ENCODE results near the gene CDK11B.
A peak's percentile ranks its signal among the peaks of the same experiment; 100 is the strongest.
"Not testable (repeated sequence)": the region's sequence is repeated elsewhere in the genome, so short reads cannot be mapped to it uniquely, and the experiment has no call there.

The CDK11B gene

DNA sequence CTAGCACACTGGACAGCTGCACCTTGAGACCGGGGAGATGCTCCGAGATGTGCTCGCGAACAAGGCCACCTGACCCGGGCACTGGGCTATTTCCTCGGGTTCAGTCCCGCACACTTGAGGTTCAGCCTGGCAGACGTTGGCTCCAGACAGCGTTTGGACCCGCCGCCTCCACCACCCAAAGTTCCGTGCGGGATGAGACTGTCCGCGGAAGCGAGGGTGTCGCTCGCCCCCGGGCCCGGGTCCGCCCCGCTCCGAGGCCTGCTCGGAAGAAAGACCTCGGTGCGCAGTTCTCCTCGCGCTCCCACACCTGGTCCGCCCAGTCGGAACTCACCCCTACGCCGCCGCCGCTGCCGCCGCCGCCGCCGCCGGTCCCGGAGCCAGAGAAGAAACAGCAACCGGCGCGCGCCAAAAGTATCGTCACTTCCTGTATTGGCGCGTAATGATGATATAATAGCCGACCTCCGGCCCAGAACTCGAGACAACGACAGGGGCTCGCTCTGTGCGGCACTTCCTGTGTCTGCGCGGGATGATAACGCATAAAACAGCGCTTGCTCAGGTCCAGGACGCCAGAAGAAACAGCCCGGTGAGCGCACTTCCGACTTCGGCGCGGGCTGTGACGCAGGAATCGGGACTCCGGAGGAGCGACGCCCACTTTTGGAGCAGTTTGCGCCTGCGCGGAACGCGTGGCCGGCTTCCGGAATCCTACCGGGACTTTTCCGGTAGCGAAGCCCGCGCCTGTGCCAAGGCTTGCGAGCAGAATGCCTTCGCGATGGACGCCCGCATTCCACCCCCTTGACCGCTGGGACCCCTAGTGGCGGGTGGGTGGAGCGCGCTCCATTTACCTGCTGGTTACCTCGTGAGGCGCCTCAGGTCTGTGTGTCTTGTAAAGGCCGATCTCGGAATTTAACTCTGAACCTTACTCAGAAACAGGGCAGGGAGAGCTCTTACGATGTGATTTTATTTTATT lies at the start of gene CDK11B:
CDK11B (minus strand) TSS at position 422 of the 967 bp plus-strand sequence. CDS start 1,519 bp downstream, outside the sequence.
- DNase-seq = peak; percentile 96

DNA sequence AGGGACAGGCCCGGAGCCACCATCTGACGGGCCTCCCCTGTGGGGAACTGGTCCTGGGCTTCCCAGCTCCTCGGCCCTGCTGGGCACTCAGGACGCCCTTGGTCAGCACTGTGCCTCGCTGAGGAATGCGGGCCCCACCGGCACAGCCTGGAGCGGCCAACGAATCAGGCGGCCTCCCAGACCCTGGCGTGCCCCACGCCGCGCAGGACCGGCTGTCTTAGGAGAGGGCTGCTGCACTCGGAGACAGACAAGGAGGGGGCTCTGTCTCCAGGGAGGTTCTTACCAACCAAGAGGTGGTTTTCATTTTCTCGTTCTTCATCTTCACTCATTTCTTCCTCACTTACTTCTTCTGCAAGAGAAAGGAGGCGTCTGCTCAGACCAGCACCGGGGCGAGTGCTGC lies 49.1 kb upstream of the CDK11B start:
- not testable (repeated sequence) for DNase-seq

DNA sequence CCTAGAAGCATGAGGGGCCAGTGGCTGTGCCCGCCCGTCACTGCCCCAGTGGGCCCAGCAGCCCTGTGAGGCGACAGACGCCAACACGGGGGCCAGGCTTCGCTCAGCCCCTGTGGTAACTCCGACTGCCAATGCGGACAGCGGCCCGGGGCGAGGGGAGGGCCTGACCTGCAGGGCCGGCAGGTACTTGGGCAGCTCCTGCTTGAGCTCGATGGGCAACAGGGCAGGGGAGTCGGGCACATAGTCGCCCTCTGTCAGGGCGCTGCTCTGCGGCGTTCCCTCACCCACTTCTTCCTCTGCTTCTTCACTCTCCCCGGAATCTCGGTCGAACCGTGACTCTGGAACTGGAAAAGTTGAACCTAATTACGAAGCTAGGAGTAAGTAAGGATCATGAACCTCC lies 48.4 kb upstream of the CDK11B start:
- not testable (repeated sequence) for DNase-seq

DNA sequence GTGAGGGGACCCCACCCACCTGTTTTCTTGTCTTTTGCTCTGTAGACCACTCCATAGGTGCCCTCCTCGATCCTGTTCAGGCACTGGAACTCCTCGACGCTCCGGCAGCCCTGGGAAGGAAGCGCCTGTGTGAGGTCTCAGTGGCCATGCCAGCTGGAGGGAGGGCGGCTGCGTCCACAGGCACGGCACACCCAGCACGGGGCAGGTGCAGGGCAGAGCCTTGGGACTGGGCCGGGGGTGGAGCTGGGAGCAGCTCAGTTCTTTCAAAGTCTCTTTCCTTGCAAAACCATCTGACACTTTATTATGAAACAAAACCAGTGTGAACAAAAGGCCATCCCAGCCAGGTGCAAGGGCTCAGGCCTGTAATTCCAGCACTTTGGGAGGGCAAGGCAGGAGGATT lies 46.8 kb upstream of the CDK11B start:
- DNase-seq = not testable (repeated sequence)

DNA sequence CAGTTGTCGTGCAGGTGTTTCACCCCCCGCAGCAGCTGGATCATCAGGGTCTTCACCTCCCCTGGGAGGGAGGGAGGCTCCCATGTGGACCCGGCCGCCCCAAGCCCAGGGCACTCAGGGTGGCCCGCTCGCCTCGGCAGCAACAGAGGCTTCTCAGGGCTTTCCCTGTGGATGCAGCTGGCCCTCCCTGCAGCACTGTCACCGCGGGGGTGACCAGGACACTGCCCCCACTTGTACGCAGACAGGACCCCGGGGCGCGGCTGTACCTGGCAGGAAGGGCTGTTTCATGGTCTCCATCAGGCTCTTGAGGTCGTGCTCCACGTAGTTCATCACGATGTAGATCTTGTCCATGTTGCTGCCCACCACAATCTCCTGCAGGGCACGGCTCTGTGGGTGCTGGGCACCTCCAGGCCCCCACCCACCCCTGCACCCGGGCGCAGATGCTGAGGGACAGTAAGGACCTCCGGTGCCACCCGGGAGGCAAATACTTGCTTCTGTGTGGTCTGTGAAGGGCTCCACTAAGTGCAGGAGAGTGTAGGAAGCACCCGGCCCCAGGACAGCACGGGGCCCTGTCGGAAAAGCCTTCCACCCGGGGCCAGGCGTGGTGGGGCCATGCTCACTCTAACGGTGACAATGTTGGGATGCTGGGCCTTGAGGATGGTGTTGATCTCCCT lies 45.6 kb upstream of the CDK11B start:
- DNase-seq = not testable (repeated sequence)

DNA sequence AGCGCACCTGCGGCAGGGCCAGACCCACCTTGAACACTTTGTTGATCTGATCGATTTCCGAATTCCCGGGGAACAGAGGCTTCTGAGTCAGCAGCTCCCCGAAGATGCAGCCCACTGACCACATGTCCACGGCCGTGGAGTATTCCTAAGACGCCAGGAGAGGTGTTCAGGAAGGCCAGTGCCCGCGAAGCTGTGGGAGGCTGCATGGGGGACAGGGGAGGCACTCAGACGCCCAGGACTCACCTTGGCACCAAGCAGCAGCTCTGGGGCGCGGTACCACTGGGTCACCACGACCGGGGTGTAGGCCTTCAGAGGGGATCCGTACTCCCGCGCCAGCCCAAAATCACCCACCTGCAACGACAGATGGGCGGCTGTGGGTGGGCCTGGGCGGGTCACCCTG lies 45.0 kb upstream of the CDK11B start:
- no peak for DNase-seq

DNA sequence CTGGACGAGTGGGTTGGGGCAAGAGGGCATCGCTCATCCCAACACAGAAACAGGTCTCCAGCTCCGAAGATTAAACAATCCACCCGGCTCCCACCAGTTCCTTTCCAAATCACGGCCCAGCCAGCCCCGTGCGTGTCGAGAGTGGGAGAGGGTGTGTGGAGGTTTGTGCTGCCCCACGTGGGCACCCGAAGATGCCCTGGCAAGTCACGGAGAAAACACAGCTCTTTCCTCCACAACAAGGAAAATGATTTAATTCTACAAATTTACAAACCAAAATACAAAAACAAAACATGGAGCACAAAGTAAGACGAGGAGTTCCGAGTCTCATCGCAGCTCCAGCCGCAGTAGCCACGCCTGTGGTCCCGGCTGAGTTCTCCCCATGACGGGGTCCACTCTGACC lies 43.7 kb upstream of the CDK11B start:
- DNase-seq = not testable (repeated sequence)

DNA sequence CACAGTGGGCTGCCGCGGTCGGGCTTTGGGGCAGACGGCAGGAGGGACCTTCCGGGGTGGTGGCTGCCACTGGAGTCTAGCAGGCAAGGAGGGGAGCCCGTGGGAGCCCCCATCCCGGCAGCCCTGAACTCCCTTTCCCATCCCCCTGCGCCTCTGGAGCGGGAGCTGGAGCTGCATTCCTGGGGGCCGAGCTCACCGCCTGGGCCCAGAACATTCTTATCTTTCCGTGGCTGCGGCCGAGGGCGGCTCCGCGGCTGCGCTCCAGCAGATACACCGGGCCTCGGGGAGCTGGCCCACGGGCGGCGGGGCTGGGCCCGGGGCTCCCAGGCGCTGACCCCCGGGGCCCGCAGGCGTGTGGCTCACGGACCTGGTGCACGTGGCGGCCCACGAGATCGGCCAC lies 41.8 kb upstream of the CDK11B start:
- not testable (repeated sequence) for DNase-seq

DNA sequence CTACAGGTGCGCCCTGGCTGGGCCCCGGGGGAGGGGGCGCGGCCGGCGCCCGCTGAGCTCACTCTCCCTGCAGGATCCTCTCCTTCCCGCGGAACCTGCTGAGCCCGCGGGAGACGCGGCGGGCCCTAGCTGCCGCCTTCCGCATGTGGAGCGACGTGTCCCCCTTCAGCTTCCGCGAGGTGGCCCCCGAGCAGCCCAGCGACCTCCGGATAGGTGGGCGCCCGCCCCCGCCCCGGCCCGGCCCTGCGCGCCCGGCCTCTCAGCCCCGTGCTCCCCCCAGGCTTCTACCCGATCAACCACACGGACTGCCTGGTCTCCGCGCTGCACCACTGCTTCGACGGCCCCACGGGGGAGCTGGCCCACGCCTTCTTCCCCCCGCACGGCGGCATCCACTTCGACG lies 41.3 kb upstream of the CDK11B start:
- not testable (repeated sequence) for DNase-seq

DNA sequence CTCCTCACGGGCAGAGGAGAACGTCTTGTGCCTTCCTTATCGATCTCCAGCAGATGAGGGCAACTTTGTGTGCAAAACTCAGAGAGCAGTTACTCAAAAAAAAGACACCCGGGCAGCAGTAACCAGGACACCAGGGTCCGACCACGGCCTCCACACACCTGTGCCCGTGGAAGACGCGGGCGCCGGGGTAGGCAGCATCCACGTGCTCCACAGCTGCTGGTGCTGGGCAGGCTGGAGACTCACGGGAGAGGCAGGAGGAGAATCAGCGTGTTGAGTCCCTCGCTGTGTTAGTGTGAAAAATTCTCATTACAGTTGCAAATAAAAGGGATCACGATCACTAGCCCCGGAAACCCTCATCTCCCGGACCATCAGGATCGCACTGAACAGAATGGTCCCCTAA lies 40.3 kb upstream of the CDK11B start:
- DNase-seq = not testable (repeated sequence)

DNA sequence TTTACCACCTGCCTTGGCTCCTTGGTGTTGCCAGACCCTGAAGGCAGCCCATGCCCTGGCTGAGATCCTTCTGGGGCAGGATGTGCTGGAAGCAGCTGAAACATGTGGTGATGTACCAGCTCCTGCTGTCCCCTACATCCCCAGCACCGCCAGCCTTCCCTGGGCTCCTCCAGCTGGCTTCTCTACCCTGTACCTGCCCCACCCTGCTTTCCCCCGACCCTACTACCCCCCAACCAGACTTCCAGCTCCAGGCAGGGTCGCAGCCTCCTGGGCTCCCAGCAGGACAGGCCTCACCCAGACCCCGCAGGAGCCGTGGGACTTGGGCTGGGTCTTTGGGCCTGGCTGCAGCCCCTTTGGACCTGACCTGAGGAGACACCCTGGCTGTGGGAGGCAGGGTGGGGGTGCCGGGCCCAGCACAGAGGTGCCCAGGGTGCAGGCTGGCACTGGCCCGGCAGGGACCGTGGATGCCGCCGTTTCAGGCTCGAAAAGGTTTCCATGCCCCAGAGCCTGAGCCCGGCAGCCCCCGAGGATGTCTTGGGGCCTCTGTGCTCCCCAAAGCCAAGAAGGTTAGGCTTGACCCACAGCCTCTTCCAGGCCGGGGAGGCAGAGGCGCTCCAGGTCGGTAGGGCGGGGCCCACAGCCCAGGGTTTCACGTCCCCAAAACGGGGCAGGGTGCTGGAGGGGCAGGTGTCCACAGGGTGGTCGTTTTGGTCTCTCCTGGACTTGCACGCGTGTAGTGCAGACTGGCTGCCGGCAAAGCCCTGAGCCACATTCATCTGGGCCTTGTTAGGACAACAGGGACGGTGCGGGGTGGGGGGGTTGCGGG lies 38.8 kb upstream of the CDK11B start:
- not testable (repeated sequence) for DNase-seq

DNA sequence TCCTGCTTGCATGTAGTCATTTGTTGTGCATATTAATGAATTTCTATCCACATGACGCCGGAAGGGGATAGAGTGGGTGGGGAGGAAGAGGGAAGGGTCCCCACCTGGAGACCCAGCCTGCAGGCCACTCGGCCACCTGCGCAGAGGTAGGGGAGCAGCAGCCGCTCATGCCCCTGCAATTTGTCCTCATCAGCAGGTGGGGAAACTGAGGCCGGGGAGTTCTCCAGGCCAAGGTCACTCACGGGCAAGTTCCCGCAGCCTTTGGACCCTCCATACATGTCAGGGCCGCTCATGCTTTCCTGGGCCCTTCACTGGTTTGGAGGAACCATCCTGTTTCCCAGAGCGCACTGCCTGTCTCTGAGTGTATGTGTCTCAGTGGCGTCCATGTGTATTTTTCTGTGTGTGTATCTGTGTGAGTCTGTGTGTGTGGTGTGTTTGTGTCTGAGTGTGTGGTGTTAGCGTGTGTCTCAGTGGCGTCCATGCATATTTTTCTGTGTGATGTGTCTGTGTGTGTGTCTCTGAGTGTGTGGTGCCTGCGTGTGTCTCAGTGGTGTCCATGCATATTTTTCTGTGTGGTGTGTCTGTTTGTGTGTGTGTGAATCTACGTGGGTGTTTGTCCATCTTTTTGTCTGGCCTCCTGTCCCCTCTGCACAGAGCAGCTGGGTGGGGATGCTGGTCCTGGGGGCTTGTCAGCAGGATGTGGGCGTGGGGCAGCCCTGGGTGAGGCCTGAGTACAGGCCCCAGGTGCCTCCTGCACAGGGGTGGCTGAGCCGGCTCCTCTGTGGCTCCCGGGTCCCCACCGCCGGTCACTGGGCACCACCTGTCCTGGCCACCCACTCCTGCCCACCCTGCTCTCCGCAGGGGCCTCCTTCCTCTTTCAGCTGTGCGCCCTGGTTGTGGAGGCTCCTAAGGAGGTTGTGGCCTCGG lies 37.9 kb upstream of the CDK11B start:
- DNase-seq = not testable (repeated sequence)

DNA sequence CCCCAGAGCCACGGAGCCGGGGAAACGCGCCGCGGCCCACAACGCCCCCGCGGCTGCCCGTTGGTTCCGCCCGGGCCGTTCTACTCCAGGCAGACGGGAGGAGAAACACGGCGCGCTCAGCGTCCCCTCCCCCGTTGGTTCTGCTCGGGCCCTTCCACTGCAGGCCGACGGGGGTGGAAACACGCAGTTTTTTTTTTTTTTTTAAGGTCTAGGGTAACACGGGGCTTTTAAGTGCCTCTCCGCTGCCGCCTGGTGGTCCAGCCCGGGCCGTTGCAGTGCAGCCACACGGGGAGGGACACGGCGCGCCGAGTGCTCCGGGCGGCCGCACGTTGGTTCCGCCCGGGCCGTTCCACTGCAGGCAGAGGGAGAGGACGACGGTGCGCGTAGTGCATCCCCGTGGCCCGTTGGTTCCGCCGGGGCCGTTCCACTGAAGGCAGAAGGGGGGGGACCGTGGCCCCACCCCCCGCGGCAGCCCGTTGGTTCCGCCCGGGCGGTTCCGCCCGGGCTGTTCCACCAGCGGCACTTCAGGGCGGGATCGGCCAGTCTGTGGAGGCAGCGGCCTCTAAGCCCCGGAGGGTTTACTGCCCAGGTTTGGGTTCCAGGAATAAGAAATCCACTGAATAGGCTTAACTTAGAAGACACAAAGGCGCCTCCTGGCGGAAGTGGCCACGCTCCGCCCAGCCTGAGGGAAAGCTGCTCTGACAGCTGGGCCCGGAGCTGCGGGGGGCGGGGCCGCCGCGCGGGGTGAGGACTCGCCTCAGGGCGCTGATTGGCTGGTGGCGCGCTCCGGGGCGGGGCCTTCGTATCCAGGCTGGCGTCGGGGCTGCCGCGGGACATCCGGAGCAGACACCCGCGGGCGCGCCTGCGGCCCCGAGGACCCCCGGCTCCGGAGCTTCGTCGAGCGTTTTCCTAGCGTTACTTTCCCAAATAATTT lies 34.2 kb upstream of the CDK11B start, which contains the start of gene SLC35E2B:
SLC35E2B (minus strand) TSS at position 82 of the 934 bp plus-strand sequence. CDS start 16,096 bp downstream, outside the sequence.
- peak; percentile 89 for DNase-seq

DNA sequence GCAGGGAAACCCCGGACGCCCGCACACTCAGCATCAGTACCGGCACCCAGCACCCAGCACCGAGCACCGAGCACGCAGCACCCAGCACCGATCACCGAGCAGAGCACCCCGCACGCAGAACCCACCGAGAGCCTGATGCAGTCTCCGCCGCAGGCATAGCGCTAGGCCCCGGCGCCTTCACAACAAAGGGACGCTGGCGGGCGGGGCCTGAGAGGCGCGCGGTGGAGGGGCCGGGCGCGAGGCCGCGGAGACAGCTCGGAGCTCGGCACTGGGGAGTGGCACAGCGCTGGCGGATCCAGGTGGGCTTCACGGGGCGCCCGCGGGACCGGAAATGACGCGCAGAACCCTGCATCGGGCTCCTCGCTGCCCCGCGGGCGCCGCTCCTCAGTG lies 33.5 kb upstream of the CDK11B start:
- peak; percentile 68 for DNase-seq

DNA sequence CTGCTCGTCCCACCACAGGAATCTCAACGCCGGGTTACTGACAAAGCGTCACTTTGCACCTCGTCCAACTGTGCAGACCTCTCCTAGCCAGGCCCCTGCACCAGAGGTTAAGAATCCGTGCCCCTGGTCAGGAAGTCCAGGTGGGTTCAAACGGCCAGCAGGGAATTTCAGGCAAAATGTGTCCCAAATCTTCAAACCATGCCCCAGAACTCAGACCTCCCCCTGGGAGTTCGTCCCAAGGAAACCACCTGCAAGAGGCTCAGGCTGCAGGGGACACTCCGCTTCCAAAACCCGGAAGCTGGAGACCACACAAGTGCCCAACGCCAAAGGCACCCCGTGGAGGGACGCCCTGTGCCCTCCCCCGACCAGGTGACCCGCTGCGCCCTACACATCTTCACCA lies 32.6 kb upstream of the CDK11B start:
- not testable (repeated sequence) for DNase-seq

DNA sequence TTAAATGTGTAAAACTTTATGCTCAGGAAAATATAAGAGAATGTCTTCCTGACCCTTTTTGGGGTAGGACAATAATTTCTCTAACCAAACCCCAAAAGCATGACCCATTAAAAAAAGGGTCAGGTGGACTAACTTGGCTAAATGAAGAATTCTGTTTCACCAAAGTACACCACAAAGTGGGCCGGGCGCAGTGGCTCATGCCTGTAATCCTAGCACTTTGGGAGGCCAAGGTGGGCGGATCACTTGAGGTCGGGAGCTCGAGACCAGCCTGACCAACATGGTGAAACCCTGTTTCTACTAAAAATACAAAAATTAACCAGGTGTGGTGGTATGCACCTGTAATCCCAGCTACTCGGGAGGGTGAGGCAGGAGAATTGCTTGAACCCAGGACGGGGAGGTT lies 30.7 kb upstream of the CDK11B start:
- DNase-seq = not testable (repeated sequence)

DNA sequence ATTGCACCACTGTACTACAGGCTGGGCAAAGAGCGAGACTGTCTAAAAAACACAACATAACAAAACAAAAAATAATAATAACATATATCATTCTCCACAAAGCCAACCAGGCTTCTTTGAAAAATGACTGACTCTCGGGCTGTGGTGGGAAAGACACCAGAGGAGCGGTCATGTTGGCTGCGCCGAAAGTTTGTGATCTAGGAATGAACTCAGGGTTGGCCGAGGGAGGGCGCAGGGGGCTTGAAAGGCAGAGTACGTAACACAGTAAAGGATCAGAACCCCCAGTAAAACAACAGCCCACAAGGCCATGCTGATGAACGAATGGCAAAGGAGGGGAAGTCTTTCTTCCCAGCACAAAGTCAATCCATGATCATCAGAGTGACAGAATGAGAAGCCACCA lies 29.0 kb upstream of the CDK11B start:
- DNase-seq = no peak

DNA sequence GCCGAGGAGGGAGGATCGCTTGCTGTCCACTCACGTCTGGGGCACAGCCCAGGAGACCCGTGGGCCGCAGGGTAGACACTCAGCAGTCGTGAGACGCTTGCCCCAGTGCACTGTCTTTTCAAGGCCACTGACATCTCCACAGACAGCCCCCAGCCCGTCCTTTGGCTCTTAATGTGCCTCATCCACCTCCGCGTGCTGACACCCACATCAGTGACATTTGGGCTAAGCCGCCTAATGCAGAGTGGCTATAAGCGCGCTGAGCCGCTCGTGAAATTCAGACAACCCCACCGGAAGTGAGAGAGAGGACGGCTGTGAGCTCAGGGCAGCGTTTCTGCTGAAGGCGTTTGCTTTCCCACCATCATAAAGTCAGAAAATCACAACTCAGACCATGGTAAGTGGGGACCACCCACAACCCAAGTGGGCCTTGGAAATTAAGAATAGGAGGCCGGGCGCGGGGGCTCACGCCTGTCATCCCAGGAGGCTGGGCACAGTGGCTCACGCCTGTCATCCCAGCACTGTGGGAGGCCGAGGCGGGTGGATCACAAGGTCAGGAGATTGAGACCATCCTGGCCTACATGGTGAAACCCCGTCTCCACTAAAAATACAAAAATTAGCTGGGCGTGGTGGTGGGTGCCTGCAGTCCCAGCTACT lies 25.4 kb upstream of the CDK11B start:
- no peak for DNase-seq

DNA sequence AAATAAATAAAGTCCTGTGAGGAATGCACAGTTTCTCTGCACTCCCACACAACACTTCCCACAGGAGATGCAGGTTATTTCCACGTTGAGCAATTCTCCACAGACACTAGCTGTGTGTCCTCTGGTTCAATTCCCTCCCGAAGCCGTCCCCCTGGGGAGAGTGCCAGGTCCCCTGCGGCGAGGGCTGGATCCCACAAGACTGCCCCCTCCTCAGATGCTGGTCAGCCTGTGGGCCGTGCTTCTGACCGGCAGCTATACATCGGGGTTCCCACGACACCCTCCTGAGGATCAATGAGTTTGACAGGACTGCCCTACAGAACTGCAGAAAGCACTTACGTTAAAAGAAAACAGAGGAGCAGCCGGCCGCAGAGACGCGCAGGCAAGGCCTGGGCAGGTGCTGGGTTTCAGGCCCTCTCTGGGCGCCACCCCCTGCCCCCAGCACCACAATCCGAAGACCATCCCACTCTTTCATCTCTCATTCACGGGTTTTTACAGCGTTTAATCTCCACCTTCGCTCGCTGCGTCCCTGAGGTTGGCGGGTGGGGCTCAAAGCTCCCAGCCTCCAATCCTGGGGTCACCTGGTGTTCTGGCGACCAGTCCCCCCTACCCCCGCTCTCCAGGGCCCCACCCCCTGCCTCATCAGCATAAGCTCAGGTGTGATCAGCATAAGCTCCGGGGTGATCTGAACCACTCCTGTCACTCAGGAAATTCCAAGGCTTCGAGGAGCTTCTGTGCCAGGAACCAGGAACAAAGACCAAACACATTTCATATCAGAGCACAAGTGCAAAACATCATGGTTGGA lies 24.5 kb upstream of the CDK11B start:
- no peak for DNase-seq

Data from right forelimb (tissue), 1 donor.